Measurements from ENCODE around the gene CTXN3. TPM values are rescaled to one million over a fixed set of nuclear protein-coding genes. Genes with fewer than 3 reads are reported as not detected.

CTXN3 gene
- total RNA-seq, 4 donors from 2014 or later = not detected

- intact Hi-C loops (cut with DNase I; ENCODE audit: low total_unique reads) = no loop called here
- H3K4me1 ChIP-seq = no peaks in the 10 kb centered on the region
- DNase-seq = no peak
These were observed 1.1 kb downstream of the CTXN3 start for GRCh38 chr5:127650022-127650421.

GRCh38 chr5:127650649-127651048, 1.8 kb downstream of the CTXN3 start:
- H3K27me3 ChIP-seq = no peaks in the 10 kb centered on the region
- no peak for TF ChIP-seq POLR2A (IDR thresholded peaks at IDR 0.05)
- TF ChIP-seq CTCF (IDR thresholded peaks at IDR 0.05) = no peak
- peak overlapping the region in 1 of 2 donors; percentile 63 for H3K27ac ChIP-seq
- H3K4me3 ChIP-seq = no peak overlapping the region
- intact Hi-C loops (cut with DNase I; ENCODE audit: low total_unique reads) = no loop called here
- no peaks in the 10 kb centered on the region for H3K9me3 ChIP-seq
- H3K36me3 ChIP-seq = no peaks in the 10 kb centered on the region
- DNase-seq = no peak
- H3K4me1 ChIP-seq = no peaks in the 10 kb centered on the region

More at GRCh38 chr5:127650022-127650421, 1.1 kb downstream of the CTXN3 start:
- Histone ChIP-seq H3K9me3 (no peaks in the 10 kb centered on the region), H3K4me3 (no peak overlapping the region), H3K27me3 (no peaks in the 10 kb centered on the region), H3K36me3 (no peaks in the 10 kb centered on the region), H3K27ac (peak overlapping the region in 1 of 2 donors; percentile 63)
- no peak for TF ChIP-seq CTCF (IDR thresholded peaks at IDR 0.05)
- no peak for TF ChIP-seq POLR2A (IDR thresholded peaks at IDR 0.05)

DNA sequence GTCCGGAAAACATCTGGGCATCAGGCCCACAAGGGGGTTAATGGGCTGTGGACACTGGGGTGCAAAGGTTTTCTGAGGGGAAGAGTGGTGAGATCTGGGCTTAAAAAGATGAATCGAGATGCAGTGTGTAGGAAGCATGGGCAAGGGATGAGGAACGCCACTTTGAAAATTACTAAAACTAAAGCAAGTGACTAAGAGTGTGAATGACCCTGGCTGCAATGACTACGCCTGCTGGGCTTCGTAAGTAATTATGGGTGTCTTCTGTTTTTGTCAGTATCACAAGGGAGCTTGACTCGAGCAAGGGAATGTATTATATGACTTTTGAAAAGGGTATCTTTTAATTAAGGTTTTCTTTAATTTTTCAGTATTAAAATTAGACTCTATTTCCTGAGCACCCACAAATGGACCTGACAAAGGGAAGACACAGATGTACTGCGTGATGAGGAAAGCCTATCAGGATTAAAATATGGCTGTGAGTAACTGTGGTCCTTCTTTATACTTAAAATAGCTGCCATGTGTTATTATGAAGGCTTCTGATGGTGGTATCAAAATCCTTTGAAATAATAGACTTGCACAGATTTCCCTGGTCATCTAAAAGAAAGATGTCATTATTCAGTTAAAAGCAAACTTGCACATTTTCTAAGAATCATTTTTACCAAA, 4.2 kb downstream of the CTXN3 start:
- DNase-seq = no peak
- no peaks in the 10 kb centered on the region for H3K27me3 ChIP-seq
- H3K36me3 ChIP-seq = no peaks in the 10 kb centered on the region
- no peaks in the 10 kb centered on the region for H3K9me3 ChIP-seq
- intact Hi-C loops (cut with DNase I; ENCODE audit: low total_unique reads) = no loop called here
- H3K4me3 ChIP-seq = no peak overlapping the region
- TF ChIP-seq CTCF (IDR thresholded peaks at IDR 0.05) (no peak), POLR2A (IDR thresholded peaks at IDR 0.05) (no peak)
- H3K27ac ChIP-seq = no peak overlapping the region
- H3K4me1 ChIP-seq = no peaks in the 10 kb centered on the region

DNA sequence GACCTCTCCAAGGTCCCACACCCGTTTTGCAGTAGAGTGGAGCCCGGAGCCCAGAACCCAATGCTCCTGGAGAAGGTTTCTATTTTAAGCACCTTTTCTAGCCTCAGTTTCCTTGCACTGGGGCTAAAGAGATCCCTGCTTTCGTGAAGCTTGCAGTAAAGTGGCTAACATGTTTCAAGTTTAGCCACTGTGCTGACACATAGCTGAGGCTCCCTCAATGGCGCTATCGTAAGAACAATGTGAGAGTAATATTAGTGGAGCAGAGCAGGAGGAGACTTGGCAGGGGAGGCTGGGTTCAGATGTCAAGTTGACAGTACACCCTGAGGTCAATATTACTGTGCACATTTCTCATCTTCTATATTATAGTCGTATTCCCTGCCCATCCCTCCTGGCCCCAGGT, 7.9 kb downstream of the CTXN3 start:
- Histone ChIP-seq H3K27me3 (no peaks in the 10 kb centered on the region), H3K4me3 (no peak overlapping the region), H3K4me1 (no peaks in the 10 kb centered on the region), H3K9me3 (no peaks in the 10 kb centered on the region), H3K27ac (no peak overlapping the region), H3K36me3 (no peaks in the 10 kb centered on the region)
- intact Hi-C loops (cut with DNase I; ENCODE audit: low total_unique reads) = no loop called here
- DNase-seq = no peak
- TF ChIP-seq POLR2A (IDR thresholded peaks at IDR 0.05) = no peak
- TF ChIP-seq CTCF (IDR thresholded peaks at IDR 0.05) = no peak

DNA sequence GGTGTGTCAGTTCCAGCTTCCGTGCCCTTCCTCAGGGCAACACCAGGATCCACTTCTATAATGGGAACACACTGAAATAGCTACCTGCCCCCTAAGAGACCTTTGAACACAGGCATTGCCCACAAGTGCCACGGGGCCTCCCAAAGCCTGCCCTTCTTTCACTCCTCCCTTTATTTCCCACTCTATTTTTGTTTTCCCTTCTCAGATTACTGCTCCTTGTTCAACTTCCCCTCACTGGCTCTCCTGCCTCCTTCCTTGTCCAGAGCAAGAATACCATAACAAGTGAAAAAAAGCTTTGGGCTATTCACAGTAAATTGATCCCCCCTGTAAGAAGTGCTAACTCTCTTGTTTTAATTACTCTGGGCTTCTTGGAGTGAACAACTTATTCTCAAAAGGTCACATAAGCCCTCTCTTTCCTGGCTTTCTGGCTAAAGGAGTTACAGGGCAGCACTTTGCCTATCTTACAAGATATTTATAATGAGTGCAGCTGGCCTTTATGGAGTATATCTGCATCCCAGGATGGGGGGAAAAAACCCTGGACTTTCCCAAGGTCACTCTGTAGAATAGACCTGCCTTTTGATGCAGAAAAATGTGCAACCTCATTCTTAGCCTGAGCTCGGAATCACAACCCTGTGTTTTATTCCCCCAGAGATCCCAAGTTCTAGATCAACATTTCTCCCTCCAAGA, 11.3 kb downstream of the CTXN3 start:
- no peak overlapping the region for H3K4me3 ChIP-seq
- no peak overlapping the region for H3K27ac ChIP-seq
- intact Hi-C loops (cut with DNase I; ENCODE audit: low total_unique reads) = no loop called here
- no peak for DNase-seq
- no peaks in the 10 kb centered on the region for H3K9me3 ChIP-seq
- no peaks in the 10 kb centered on the region for H3K27me3 ChIP-seq
- H3K4me1 ChIP-seq = no peaks in the 10 kb centered on the region
- H3K36me3 ChIP-seq = no peaks in the 10 kb centered on the region
- no peak for TF ChIP-seq CTCF (IDR thresholded peaks at IDR 0.05)
- no peak for TF ChIP-seq POLR2A (IDR thresholded peaks at IDR 0.05)

All from uterus (tissue), 4 donors.